H1 (cell line): ENCODE measurements around the gene KIF5C. TPM values are rescaled to one million over a fixed set of nuclear protein-coding genes. Genes with fewer than 3 reads are reported as not detected.

Experiments
- CTCF ChIA-PET: fragments of 300-600 bp; sonication (Branson Sonifier 250); formaldehyde crosslinking; loops from one replicate; lab custom pipeline; 2021; ENCODE audit not compliant: partially characterized antibody; lab: Charles Lee
- POLR2A ChIA-PET: fragments of 300-600 bp; sonication (Branson Sonifier 250); formaldehyde crosslinking; loops from one replicate; lab custom pipeline; 2021; ENCODE audit warnings: inconsistent platforms; ENCODE audit not compliant: partially characterized antibody; lab: Charles Lee
- DNase-seq, 2 experiments: peaks; one replicate each; pipeline versions ENCODE4 v3.0.0 to v3.0.0-alpha.2; 2010 to 2022; ENCODE audit warnings: low spot score in 2 of 2, low read depth in 1 of 2, mixed read lengths in 1 of 2
- FAIRE-seq: peaks from 2 replicates; lab custom pipeline; 2011; peaks lifted over from hg19 to GRCh38; lab: Jason Lieb, UNC
- H2AFZ ChIP-seq: 2 replicates; pipeline ENCODE4 v1.8.1; 2012; ENCODE audit warnings: low read length, inconsistent platforms
- H2AK5ac ChIP-seq: 2 replicates; pipeline ENCODE4 v1.6.1; 2013; ENCODE audit warnings: low read depth, low read length
- H2BK120ac ChIP-seq: replicated peaks from 2 replicates; pipeline ENCODE3; 2013; ENCODE audit warnings: low read depth, low read length, inconsistent platforms
- H2BK12ac ChIP-seq: 2 replicates; pipeline ENCODE4 v1.6.1; 2013; ENCODE audit warnings: low read depth, low read length
- H2BK15ac ChIP-seq: 2 replicates; pipeline ENCODE4 v1.6.1; 2013; ENCODE audit warnings: low read length
- H2BK20ac ChIP-seq: 2 replicates; pipeline ENCODE4 v1.6.1; 2013; ENCODE audit warnings: low read length
- H2BK5ac ChIP-seq: 2 replicates; pipeline ENCODE4 v1.6.1; 2013; ENCODE audit warnings: low read depth, low read length
- H3K14ac ChIP-seq: 2 replicates; pipeline ENCODE4 v1.6.1; 2013; ENCODE audit warnings: inconsistent platforms; ENCODE audit not compliant: insufficient read length
- H3K18ac ChIP-seq: 2 replicates; pipeline ENCODE4 v1.6.1; 2013; ENCODE audit warnings: low read length; ENCODE audit errors: extremely low read depth
- H3K23ac ChIP-seq: 2 replicates; pipeline ENCODE4 v1.6.1; 2013; ENCODE audit warnings: inconsistent platforms; ENCODE audit not compliant: insufficient read length
- H3K23me2 ChIP-seq: 2 replicates; pipeline ENCODE4 v1.6.1; 2013; ENCODE audit warnings: low read depth, low read length
- H3K27ac ChIP-seq: 2 replicates; pipeline ENCODE4 v1.6.1; 2011; ENCODE audit warnings: low read depth, low read length, inconsistent platforms
- H3K27me3 ChIP-seq, 4 experiments: replicated peaks in 1 of 4; 1 replicate in 1 of 4; 2 replicates in 3 of 4; pipeline versions ENCODE4 v1.6.1 to v1.8.1; 2011 to 2013; ENCODE audit warnings: low read length in 3 of 4, mild to moderate bottlenecking in 3 of 4, inconsistent platforms in 2 of 4, mixed read lengths in 2 of 4, moderate library complexity in 1 of 4; ENCODE audit not compliant: control insufficient read depth in 3 of 4, insufficient read depth in 3 of 4; ENCODE audit errors: extremely low read depth in 1 of 4
- H3K36me3 ChIP-seq, 4 experiments: 2 replicates each; pipeline versions ENCODE4 v1.6.1 to v1.8.1; 2011 to 2013; ENCODE audit warnings: mild to moderate bottlenecking in 4 of 4, low read length in 3 of 4, moderate library complexity in 2 of 4, control low read depth in 1 of 4, inconsistent platforms in 1 of 4; ENCODE audit not compliant: insufficient read depth in 4 of 4, control insufficient read depth in 2 of 4
- H3K4ac ChIP-seq: replicated peaks from 2 replicates; pipeline ENCODE3; 2013; ENCODE audit warnings: low read length, low read depth, mixed read lengths, inconsistent platforms; ENCODE audit not compliant: insufficient read length
- H3K4me1 ChIP-seq, 4 experiments: replicated peaks in 1 of 4; 1 replicate in 1 of 4; 2 replicates in 3 of 4; pipeline versions ENCODE4 v1.6.1 to v1.8.1; 2011 to 2013; ENCODE audit warnings: low read length in 3 of 4, inconsistent platforms in 2 of 4, mixed read lengths in 1 of 4; ENCODE audit not compliant: insufficient read depth in 4 of 4, control insufficient read depth in 3 of 4
- H3K4me2 ChIP-seq, 2 experiments: 2 replicates each; pipeline versions ENCODE4 v1.6.1 to v1.8.1; 2011 to 2013; ENCODE audit warnings: low read depth in 2 of 2, low read length in 2 of 2, control low read depth in 1 of 2, inconsistent platforms in 1 of 2, mild to moderate bottlenecking in 1 of 2; ENCODE audit not compliant: insufficient read depth in 1 of 2
- H3K4me3 ChIP-seq, 4 experiments: fragments of 200-600, 300-600 bp in 1 of 4; sonication (generic), shearing (Covaris generic), sonication (Bioruptor Twin) in 1 of 4; 2 replicates each; pipeline versions ENCODE4 v1.5.1 to v1.8.1; 2011 to 2016; ENCODE audit warnings: low read length in 4 of 4, low read depth in 3 of 4, control low read depth in 2 of 4, inconsistent platforms in 2 of 4, mild to moderate bottlenecking in 2 of 4, mixed read lengths in 1 of 4, moderate library complexity in 1 of 4; ENCODE audit not compliant: insufficient read depth in 2 of 4; ENCODE audit errors: extremely low read depth in 1 of 4
- H3K56ac ChIP-seq: replicated peaks from 2 replicates; pipeline ENCODE3; 2013; ENCODE audit warnings: low read depth, mild to moderate bottlenecking, mixed read lengths, low read length, inconsistent platforms; ENCODE audit not compliant: insufficient read length
- H3K79me1 ChIP-seq: 2 replicates; pipeline ENCODE4 v1.6.1; 2013; ENCODE audit warnings: low read depth, low read length, control low read depth
- H3K79me2 ChIP-seq, 2 experiments: 2 replicates each; pipeline versions ENCODE4 v1.6.1 to v1.8.1; 2012 to 2013; ENCODE audit warnings: low read length in 2 of 2, mild to moderate bottlenecking in 2 of 2, inconsistent platforms in 1 of 2; ENCODE audit not compliant: insufficient read depth in 2 of 2, control insufficient read depth in 1 of 2
- H3K9ac ChIP-seq, 4 experiments: replicated peaks in 1 of 4; 1 replicate in 1 of 4; 2 replicates in 3 of 4; pipeline versions ENCODE4 v1.6.1 to v1.8.1; 2011 to 2013; ENCODE audit warnings: low read depth in 3 of 4, low read length in 3 of 4, control low read depth in 2 of 4, mild to moderate bottlenecking in 2 of 4, moderate library complexity in 2 of 4, inconsistent platforms in 1 of 4; ENCODE audit errors: extremely low read depth in 1 of 4
- H3K9me3 ChIP-seq, 2 experiments: 2 replicates each; pipeline versions ENCODE4 v1.6.1 to v1.8.1; 2012 to 2013; ENCODE audit warnings: mild to moderate bottlenecking in 2 of 2, moderate library complexity in 2 of 2, control low read depth in 1 of 2, inconsistent platforms in 1 of 2, low read depth in 1 of 2, low read length in 1 of 2, mixed read lengths in 1 of 2; ENCODE audit not compliant: insufficient read depth in 2 of 2
- H4K20me1 ChIP-seq, 2 experiments: replicated peaks in 1 of 2; 2 replicates each; pipeline versions ENCODE3 to v1.8.1; 2011 to 2013; ENCODE audit warnings: inconsistent platforms in 2 of 2, low read length in 2 of 2, mild to moderate bottlenecking in 1 of 2; ENCODE audit not compliant: insufficient read depth in 2 of 2, control insufficient read depth in 1 of 2
- H4K5ac ChIP-seq: 2 replicates; pipeline ENCODE4 v1.6.1; 2013; ENCODE audit warnings: low read length, low read depth, mixed read lengths, inconsistent platforms; ENCODE audit not compliant: insufficient read length
- H4K8ac ChIP-seq: 2 replicates; pipeline ENCODE4 v1.8.0; 2013; ENCODE audit warnings: mild to moderate bottlenecking, moderate library complexity, low read length, inconsistent platforms; ENCODE audit not compliant: insufficient read depth; ENCODE audit errors: extremely low read depth
- H4K91ac ChIP-seq: replicated peaks from 2 replicates; pipeline ENCODE3; 2013; ENCODE audit warnings: low read length, mixed read lengths, inconsistent platforms; ENCODE audit not compliant: insufficient read length
- BRCA1 ChIP-seq: IDR thresholded peaks from 2 replicates; pipeline ENCODE4 v1.6.1; 2012; ENCODE audit warnings: low read depth, low read length, improper control_type of control experiment
- POU5F1 ChIP-seq: IDR thresholded peaks from 2 replicates; pipeline ENCODE4 v1.6.1; 2011; ENCODE audit warnings: low read depth, mild to moderate bottlenecking, low read length, moderate library complexity
- WGBS, 2 experiments: shearing (Covaris generic) in 1 of 2; methylation state at CpG; one replicate each; pipeline versions ENCODE4 v1.1.6 to v1.1.7; 2013 to 2015; ENCODE audit warnings: low lambda C conversion rate in 2 of 2, mixed read lengths in 2 of 2, inconsistent platforms in 1 of 2, low coverage in 1 of 2, missing lambda C conversion rate in 1 of 2; ENCODE audit not compliant: insufficient replicate concordance in 2 of 2, insufficient coverage in 1 of 2, insufficient read length in 1 of 2; ENCODE audit errors: extremely low coverage in 1 of 2, missing lambda C conversion rate in 1 of 2; 5-methylcytosine and 5-hydroxymethylcytosine counted together
- polyA plus RNA-seq, 7 experiments: library from polyadenylated mRNA; depleted of rRNA in 3 of 7; stranded (reverse) in 5 of 7; unstranded in 2 of 7; fragments of >200 nt in 5 of 7; fragments of 200-250 nt in 2 of 7; gene quantifications; 1 replicate in 5 of 7; 2 replicates in 1 of 7; 4 replicates in 1 of 7; pipeline versions ENCODE4 v1.2.1 to v1.2.3, GENCODE V29; 2011 to 2013; ENCODE audit warnings: missing spikeins in 2 of 7, mixed read lengths in 2 of 7
- total RNA-seq: library from RNA; stranded (reverse); fragmentation: NEBNext Ultra II Directional; extraction: Animal tissue kit (Norgen Biotek cat#: 25700); gene quantifications from 2 replicates; pipeline ENCODE4 v1.2.1, GENCODE V29; 2021
- TF ChIP-seq, protein P1 (sequence below): IDR thresholded peaks from 2 replicates; pipeline ENCODE4 v1.6.1; 2011; ENCODE audit warnings: low read length, improper control_type of control experiment

Gene KIF5C
- total and polyA plus RNA-seq, 2 of the 8 experiments (the other 6 are each of a cell fraction or from before 2014, with no cell fraction given) = 16.3 to 66.4 TPM

DNA sequence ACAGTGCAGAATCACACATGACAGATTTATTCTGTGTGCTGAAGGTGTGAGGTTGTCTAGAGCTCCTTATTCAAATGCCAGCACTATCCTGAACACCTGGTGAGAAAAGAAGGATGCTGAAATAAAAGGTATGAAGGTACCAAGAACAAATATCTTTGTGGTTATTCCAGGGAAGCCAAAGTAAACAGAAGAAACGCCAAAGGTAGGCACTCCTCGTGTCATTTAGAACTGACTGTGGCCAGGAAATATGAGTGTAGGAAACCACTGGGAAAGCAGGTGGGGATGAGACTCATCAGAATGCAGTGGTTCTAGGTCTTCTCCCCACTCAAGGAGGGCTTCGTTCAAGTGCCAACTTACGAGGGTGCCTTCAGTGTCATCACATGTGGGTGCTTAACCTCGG is 80.8 kb downstream of the KIF5C start:
- no peak overlapping the region for H3K4ac ChIP-seq
- H4K20me1 ChIP-seq = no peaks in the 10 kb centered on the region
- no peak overlapping the region for H3K23ac ChIP-seq
- no peak overlapping the region for H2AFZ ChIP-seq
- H3K4me1 ChIP-seq = no peaks in the 10 kb centered on the region
- no peaks in the 10 kb centered on the region for H3K23me2 ChIP-seq
- no peak overlapping the region for H4K91ac ChIP-seq
- H3K27me3 ChIP-seq = no peaks in the 10 kb centered on the region
- no peak overlapping the region for H3K27ac ChIP-seq
- no peak overlapping the region for H3K14ac ChIP-seq
- H3K18ac ChIP-seq = no peak overlapping the region
- H3K9me3 ChIP-seq = no peaks in the 10 kb centered on the region
- H2AK5ac ChIP-seq = no peak overlapping the region
- H4K8ac ChIP-seq = no peak overlapping the region
- DNase-seq (no peak), FAIRE-seq (no peak)
- WGBS, 2 experiments = 93% methylated on average over 5 of the region's 5 CpGs; no CpG with 5 or more reads in 1 of the 2 experiments
- POLR2A ChIA-PET = interaction anchor here (0.6 kb wide), 1 partner anchor 538 kb away, joined by 5 read pairs; no protein-coding TSS in a partner anchor
- H3K79me2 ChIP-seq = no peaks in the 10 kb centered on the region
- H3K79me1 ChIP-seq = no peaks in the 10 kb centered on the region
- no peak overlapping the region for H3K4me2 ChIP-seq
- no peak overlapping the region for H3K4me3 ChIP-seq
- TF ChIP-seq POU5F1 (no peak), BRCA1 (no peak)
- TF ChIP-seq, protein P1, sequence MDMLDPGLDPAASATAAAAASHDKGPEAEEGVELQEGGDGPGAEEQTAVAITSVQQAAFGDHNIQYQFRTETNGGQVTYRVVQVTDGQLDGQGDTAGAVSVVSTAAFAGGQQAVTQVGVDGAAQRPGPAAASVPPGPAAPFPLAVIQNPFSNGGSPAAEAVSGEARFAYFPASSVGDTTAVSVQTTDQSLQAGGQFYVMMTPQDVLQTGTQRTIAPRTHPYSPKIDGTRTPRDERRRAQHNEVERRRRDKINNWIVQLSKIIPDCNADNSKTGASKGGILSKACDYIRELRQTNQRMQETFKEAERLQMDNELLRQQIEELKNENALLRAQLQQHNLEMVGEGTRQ = no peak
- peaks cover 0 to 27% (median 18%) of the 10 kb centered on the region in 4 experiments; a peak in 7 of 8 replicates for H3K36me3 ChIP-seq
- H3K9ac ChIP-seq = no peak overlapping the region
- CTCF ChIA-PET = interaction anchor here (1.2 to 2.4 kb wide), 3 partner anchors 19 to 30 kb away, joined by 3 to 5 read pairs (median 5); no protein-coding TSS in a partner anchor
- H2BK5ac ChIP-seq = no peak overlapping the region
- H3K56ac ChIP-seq = no peak overlapping the region
- no peak overlapping the region for H2BK12ac ChIP-seq
- no peak overlapping the region for H2BK15ac ChIP-seq
- H2BK120ac ChIP-seq = no peak overlapping the region
- no peak overlapping the region for H4K5ac ChIP-seq
- H2BK20ac ChIP-seq = no peak overlapping the region
